HT1080 (cell line): Measurements from ENCODE around the gene CARMIL3. TPM values are rescaled to one million over a fixed set of nuclear protein-coding genes. Genes with fewer than 3 reads are reported as not detected.
"Not testable (repeated sequence)": the region's sequence is repeated elsewhere in the genome, so short reads cannot be mapped to it uniquely, and the experiment has no call there.

Experiments
- DNase-seq: peaks from one replicate; pipeline ENCODE4 v3.0.0-alpha.2; 2015; ENCODE audit warnings: low read depth
- total RNA-seq: library from RNA; depleted of rRNA; stranded (reverse); fragments of >200 nt; shearing (Covaris generic); gene quantifications from 2 replicates; pipeline ENCODE4 v1.2.3, GENCODE V29; 2014

The CARMIL3 gene
- total RNA-seq, 1 experiment from 2014 or later: 0.11 TPM

- no peak for DNase-seq
These were observed 13.1 kb upstream of the CARMIL3 start for GRCh38 chr14:24038686-24039085.

GRCh38 chr14:24040692-24041091 is 11.1 kb upstream of the CARMIL3 start:
- DNase-seq: no peak

DNA sequence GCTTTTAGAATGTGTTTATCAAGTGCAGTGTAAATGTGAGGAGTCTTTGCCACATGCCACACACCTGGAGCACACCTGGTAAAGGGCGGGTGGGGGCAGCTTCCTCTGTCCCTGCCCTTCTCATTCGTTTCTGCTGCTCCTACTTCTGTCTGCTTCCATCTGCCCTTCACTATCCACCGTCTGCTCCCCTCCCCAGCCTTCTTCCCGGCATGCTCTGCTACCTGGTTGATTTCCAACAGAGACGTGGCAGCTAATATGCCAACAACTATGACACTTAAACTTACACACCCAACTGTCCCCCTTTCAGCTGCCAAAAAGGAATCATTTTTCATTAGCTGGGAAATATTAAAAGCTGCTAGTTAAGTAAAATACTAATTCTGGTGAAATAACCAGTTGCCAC is 9.1 kb upstream of the CARMIL3 start:
- no peak for DNase-seq

DNA sequence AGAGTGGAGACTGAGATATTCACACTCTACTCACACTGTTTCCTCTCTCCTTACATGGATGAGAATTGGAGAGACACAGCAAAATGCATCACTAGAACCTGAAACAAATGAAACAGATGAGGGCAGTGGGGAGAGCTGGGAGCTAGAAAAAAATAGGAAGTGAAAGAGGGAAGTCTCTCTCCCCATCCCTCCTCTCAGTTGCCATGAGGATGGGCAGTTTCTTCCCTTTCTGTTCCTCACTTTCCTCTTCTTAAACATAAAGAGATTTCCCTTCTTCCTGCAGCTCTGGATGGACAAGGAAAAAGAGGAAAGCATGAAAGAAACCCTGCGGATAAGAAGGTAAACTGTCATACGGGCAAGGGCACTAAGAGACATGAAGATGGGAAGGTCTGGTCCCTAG is 2.8 kb upstream of the CARMIL3 start:
- DNase-seq: not testable (repeated sequence)

DNA sequence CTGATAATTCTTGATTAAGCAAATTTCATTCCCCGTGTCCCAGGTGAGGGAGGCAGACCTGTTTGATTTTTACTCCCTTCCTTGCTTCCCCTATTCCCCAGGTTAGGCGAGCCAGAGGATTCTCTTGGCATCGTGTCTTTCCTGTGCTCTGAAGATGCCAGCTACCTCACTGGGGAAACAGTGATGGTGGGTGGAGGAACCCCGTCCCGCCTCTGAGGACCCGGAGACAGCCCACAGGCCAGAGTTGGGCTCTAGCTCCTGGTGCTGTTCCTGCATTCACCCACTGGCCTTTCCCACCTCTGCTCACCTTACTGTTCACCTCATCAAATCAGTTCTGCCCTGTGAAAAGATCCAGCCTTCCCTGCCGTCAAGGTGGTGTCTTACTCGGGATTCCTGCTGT is 1.1 kb upstream of the CARMIL3 start:
- not testable (repeated sequence) for DNase-seq

- no peak for DNase-seq
These were observed 527 bp upstream of the CARMIL3 start for GRCh38 chr14:24051176-24051788.

GRCh38 chr14:24052656-24053547 is 1.1 kb downstream of the CARMIL3 start:
- no peak for DNase-seq

- DNase-seq: no peak
These were observed 1.9 kb downstream of the CARMIL3 start for GRCh38 chr14:24053548-24054323.

DNA sequence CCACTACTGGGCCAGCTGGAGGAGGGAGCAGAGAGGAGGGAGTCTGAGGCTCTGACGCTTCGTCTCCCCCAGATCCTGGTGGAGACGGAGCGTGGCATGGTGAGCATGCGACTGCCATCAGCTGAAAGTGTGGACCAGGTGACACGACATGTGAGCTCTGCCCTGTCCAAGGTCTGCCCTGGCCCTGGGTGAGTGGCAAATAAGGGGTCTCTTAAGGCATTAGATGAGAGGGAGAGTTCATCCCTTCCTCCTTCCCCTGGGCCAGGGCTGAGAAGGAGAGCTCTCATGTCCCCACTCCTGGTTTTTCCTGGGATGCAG is 2.5 kb downstream of the CARMIL3 start:
- DNase-seq: no peak

DNA sequence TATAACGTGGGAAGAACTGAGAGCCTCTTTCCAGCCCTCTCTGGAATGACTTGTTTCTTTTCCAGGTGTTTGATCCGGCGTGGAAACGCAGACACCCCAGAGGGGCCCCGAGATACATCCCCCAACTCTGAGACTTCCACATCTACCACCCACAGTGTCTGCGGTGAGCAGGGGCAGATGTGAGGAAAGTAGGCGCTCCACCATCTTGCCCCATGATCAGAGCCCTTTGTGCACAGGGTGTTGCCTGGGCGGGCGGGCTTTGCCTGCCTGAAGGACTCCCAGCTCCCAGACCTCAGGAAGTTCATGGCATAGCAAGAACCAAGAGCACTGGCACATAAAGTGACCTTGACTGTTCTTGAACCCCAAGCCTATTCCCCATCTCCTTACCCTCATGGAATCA is 2.8 kb downstream of the CARMIL3 start:
- no peak for DNase-seq

- DNase-seq: no peak
These were observed 4.4 kb downstream of the CARMIL3 start for GRCh38 chr14:24055971-24056799.

DNA sequence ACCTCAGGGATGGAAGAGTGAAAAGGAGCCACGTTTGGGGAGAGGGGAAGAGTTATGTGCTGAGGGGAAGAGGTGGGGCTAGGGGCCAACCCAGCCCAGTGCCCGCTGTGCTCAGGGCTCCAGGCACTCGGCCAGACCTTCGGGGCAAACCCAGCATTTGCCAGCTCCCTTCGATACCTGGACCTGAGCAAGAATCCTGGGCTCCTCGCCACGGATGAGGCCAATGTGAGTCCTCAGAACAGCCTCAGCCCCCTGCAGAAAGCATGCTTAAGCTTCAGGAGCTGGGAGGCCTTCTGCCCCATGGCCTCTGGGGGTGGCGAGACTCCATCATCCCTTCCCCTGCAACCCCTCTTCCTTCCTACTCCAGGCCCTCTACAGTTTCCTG is 5.0 kb downstream of the CARMIL3 start:
- no peak for DNase-seq

DNA sequence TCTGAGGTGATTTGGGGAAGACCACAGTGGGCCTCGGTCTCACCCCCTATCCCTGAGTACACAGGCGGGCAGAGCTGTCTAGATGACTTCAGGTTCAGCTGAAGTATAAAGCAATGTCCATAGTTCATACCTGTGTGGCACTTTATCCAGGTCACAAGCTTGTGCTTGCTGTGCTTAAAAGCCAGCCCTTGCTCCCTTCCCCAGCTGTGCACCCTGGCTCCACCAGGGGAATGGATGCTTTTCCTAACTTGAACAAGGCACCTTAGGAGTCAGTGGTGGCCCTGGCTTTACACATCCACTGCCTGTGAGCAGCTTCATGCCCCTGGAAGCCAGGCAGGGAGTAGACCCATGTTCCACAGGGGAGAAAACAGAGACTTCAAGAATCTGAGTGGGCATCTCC is 5.5 kb downstream of the CARMIL3 start:
- no peak for DNase-seq

DNA sequence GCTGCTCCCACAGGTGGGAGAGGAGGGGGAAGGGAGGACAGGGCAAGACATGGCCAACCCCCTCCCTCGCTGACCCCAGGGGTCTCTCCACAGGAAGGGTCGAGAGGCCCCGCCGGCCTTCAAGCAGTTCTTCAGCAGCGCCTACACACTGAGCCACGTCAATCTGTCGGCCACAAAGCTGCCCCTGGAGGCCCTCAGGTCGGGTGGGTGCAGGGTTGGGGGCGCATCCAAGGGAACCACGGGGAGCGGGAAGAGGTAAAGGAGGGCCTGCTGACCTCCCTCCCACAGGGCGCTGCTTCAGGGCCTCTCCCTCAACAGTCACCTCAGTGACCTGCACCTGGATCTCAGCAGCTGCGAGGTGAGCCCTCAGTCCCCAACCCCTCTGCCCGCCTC is 6.1 kb downstream of the CARMIL3 start:
- DNase-seq: no peak

- peak; percentile 63 for DNase-seq
These were observed 6.6 kb downstream of the CARMIL3 start for GRCh38 chr14:24058260-24058950.

DNA sequence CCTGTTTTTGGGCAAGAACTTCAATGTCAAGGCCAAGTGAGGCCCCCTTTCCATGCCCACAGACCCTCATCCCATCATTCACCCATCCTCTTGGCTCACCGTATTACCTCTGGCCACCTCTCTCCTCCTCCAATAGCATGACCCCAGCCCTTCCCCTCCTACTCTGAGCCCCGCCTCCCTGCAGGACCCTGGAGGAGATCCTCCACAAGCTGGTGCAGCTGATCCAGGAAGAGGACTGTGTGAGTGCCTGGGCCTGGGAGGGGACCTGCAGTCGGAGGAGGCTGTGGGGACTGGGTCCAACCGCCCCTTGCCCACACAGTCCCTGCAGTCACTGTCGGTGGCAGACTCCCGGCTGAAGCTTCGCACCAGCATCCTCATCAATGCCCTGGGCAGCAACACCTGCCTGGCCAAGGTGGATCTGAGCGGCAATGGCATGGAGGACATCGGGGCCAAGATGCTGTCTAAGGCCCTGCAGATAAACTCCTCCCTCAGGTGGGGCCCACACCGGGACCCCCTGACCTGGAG is 7.2 kb downstream of the CARMIL3 start:
- DNase-seq: no peak

GRCh38 chr14:24059841-24060388 is 8.1 kb downstream of the CARMIL3 start:
- DNase-seq: no peak

DNA sequence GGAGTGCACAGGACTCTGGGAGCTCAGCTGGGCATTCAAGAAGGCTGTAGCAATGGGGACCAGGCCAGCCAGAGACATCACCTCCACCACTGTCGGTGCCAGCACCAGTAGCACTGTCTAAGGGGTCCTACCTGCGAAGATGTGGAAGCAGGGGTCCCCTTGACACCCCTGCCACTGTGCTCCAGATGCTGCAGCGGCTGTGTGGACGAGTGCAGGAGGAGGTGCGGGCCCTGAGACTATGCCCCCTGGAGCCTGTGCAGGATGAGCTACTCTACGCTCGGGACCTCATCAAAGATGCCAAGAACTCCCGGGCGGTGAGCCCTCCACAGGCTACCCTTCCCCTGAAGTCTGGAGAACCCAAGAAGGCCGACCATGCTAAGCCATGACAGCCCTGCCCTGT is 8.6 kb downstream of the CARMIL3 start:
- DNase-seq: no peak

- no peak for DNase-seq
These were observed 9.4 kb downstream of the CARMIL3 start for GRCh38 chr14:24060984-24061913.
